ENCODE data around the gene FAM81A. TPM values are rescaled to one million over a fixed set of nuclear protein-coding genes. Genes with fewer than 3 reads are reported as not detected.
A peak's percentile ranks its signal among the peaks of the same experiment; 100 is the strongest.
"Not testable (repeated sequence)": the region's sequence is repeated elsewhere in the genome, so short reads cannot be mapped to it uniquely, and the experiment has no call there.

Gene FAM81A
- 2.4 and 4.9 TPM in 2 replicates for total RNA-seq (2014; rRNA removed; shearing (Covaris generic))

DNA sequence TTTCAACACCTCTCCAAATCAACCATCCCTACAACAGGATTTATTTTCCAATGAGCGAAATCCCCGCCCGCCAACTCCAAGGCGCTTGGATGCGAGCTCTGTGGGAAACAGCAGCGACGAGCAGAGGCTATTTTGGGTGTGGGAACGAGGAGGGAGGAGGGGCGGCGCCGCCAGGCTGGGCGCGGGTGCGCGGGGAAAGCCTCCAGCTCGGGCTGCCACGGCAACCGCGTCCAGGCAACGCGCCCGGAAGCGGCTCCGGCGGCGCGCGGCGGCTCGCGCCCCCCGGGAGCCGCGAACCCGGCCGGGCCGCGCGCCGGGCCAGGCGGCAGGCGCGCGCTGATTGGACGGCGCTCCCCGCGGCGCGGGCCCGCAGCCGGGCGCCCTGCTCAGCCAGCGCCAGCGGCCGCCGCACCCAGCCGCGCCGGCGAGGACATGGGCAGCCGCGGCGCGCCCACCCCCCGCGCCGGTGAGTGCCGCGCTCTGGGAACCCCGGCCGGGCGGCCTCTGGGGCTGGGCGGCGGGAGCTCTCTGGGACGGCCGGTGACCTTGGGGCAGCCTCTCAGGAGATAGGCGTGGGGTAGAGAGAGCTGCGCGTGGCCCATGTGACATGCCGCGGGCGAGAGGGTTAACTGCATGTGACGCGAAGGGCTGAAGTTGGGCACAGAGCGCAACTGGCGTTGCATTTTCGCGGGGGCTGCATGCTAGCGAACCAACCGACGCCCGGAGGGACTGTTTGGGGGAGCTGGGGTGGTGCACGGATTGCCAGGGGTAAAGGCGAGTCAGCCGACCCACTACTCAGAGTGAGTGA, at the start of gene FAM81A:
Gene FAM81A (plus strand): TSS at position 370 of the 808 bp plus-strand sequence. CDS start 20,441 bp downstream, outside the sequence.
- peak; percentile 81 for DNase-seq (ENCODE audit: low read depth)

DNA sequence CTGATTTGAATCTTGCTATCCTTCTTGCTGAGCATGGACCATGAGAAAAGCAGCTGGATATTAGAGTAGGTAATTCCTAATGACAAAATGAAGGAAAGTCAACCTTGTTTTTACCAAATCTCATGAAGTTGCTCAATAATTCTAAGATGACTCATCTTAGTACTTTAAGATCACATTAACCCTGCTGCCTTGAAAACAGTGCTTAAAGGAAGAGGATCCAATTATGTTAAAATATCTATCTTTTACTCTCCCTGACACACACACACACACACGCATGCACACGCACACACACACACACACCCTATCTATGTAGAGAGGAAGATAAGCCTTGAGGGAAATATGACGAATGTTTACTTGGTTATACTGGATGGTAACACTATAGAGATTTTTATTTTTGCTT, 49.3 kb upstream of the FAM81A start:
- DNase-seq (ENCODE audit: low read depth), result peak; percentile 56

DNA sequence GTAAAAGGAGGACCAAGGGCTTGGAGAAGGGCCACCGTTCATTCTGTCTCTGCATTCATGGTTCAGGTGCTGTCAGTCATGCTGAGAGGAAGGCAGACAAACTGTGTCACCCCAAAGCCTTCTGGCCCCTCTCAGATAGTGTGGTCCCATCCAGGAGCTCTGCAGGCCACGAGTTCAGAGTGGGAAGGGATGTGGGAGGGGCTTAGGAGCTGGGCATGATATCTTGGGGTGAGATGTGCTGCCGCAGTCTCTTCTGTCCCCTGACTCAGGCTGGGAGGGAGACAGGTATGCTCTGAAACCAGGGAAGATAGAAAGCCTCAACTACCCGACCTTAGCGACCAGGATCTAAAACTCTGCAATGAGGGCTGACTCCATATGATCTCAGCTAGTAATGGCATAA, 45.7 kb upstream of the FAM81A start:
- no peak for DNase-seq (ENCODE audit: low read depth)

DNA sequence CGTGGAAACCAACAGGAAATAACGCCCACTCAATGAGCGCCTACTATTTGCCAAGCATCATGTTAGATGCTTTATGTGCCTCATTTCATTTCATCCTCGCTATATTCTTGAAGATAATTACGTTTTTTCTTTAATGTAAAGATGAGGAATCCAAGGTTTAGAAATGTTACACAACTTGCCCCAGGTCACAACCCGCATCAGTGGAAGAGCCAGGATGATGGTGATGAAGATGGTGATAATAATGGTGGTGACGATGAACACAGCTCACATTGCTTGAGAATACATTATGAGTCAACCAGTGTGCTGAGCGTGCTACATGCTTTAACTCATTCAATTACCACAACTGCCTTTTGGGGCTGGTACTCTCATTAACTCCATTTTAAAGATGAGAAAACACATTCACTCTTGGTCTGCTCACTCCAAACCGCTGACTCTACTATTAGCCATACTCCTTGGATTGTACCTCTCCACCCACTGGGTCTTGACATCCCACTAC, 43.8 kb upstream of the FAM81A start:
- DNase-seq (ENCODE audit: low read depth), result peak; percentile 24

- DNase-seq (ENCODE audit: low read depth), result no peak
These were observed 41.8 kb upstream of the FAM81A start for GRCh38 chr15:59396211-59396610.

- no peak for DNase-seq (ENCODE audit: low read depth)
These were observed 41.3 kb upstream of the FAM81A start for GRCh38 chr15:59396679-59397078.

- DNase-seq (ENCODE audit: low read depth), result no peak
These were observed 39.8 kb upstream of the FAM81A start for GRCh38 chr15:59398220-59398619.

DNA sequence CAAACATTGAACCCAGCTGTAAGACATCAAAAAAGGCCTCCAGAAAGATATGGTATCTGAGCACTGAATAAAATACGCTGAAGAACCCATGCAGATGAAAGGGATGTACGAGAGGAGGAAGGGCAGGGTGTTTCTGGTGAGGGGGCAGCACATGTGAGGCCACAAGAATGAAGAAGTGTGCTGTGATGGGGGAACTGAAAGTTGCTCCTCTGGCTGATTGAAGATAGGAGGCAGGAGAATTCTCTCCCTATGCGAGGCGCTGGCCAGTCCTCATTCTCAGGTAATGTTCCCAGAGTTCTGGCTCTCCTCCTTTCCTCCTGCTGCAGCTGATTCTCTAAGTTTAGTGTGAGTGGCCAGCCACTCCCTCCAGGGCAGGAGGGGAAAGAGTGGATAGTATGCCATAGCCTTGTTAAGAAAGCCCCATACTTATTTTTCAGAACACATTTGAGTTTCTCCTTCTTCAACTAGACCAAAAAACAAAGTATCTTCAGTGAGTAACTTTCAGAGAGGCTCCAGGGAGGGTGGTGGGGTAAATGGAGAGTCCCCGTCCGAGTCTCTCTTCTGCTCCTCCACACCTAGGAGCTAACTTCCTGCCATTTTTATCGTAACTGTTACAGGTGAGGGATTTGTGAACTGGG, 38.4 kb upstream of the FAM81A start:
- DNase-seq (ENCODE audit: low read depth), result no peak

DNA sequence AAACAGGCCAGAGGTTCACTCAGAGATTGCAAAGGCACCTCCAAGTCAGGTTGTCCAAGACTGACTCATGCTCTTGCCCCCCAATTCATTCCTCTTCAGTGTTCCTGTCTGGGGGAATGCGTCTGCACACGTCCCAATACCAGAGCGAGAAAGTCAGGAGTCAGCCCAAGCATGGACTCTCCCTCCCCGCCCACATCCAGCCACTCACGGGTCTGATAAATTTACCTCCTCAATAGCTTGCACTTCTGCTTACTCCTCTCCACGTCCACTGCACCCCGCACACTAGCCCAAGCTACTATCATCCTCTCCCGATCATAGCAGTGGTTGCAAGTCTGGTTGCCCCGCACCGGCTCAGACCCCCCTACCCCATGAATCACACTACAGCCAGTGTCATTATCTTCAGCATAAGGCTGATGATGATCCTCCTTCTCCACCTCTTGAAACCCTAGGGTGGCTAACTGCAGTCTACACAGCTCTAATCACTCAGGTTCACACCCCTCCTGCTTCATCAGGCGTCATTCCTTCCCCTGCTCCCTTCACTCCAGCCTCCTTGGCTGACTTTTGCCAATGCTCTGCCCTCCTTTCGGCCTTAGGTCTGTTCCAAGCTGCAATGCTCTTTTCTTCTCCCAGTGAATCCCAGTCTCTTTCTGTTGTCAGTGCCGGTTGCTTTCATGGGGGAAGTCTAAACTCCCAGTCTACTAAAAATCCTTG, 37.7 kb upstream of the FAM81A start:
- no peak for DNase-seq (ENCODE audit: low read depth)

- DNase-seq (ENCODE audit: low read depth), result not testable (repeated sequence)
These were observed 36.7 kb upstream of the FAM81A start for GRCh38 chr15:59401051-59401823.

- DNase-seq (ENCODE audit: low read depth), result no peak
These were observed 36.0 kb upstream of the FAM81A start for GRCh38 chr15:59401824-59402569.

DNA sequence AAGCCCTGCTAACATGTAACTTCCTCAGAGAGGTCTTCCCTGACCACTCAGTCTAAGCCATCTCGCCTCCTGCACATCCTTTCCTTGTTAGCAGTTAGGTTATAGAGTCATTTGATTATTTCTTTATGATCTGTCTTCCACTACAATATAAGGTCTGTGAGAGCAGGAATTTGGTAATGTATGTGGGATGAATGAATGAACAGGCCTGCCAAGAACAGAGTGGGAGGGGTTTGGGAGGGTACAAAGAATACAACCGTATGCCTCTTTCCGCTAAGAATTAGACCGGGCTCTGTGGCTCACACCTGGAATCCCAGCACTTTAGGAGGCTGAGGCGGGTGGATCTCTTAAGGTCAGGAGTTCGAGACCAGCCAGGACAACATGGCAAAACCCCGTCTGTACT, 32.9 kb upstream of the FAM81A start:
- DNase-seq (ENCODE audit: low read depth), result no peak

DNA sequence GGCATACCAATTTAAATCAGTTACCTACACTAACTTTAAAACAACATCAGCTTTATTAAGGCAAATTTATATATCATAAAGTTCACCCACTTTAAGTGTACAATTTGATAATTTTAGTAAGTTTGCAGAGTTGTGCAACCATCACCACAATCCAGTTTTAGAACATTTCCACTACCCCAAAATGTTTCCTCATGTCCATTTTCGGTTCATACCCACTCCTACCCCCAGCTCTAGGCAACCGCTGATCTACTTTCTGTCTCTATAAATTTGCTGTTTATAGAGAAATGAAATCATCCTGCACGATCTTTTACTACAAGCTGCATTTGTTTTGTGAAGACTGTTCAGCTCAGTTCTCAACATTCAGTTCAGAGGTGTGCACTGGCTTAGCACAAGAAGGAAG, 31.5 kb upstream of the FAM81A start:
- DNase-seq (ENCODE audit: low read depth), result no peak

GRCh38 chr15:59407946-59408345, 30.0 kb upstream of the FAM81A start:
- DNase-seq (ENCODE audit: low read depth), result no peak

GRCh38 chr15:59410391-59410896, 27.5 kb upstream of the FAM81A start:
- peak; percentile 20 for DNase-seq (ENCODE audit: low read depth)

- DNase-seq (ENCODE audit: low read depth), result no peak
These were observed 24.4 kb upstream of the FAM81A start for GRCh38 chr15:59413577-59413976.

DNA sequence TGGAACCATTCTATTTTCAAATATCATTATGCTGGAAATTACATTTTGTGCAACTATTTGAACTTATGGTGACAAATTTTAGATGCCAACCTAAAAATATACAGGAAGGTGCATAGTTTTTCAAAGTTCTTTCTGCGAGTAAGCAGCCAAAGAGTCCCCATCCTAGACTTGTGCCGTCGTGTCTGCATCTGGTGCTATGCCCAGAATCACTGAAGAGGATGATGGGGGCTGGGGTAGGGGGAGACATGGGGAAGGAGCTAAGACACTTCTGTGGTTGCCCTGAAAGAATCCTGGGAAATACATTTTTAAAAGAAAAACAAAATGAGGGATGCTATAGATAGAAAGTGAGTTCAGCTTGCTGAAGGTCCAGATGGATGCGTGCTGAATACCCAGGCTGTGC, 21.2 kb upstream of the FAM81A start:
- DNase-seq (ENCODE audit: low read depth), result no peak

DNA sequence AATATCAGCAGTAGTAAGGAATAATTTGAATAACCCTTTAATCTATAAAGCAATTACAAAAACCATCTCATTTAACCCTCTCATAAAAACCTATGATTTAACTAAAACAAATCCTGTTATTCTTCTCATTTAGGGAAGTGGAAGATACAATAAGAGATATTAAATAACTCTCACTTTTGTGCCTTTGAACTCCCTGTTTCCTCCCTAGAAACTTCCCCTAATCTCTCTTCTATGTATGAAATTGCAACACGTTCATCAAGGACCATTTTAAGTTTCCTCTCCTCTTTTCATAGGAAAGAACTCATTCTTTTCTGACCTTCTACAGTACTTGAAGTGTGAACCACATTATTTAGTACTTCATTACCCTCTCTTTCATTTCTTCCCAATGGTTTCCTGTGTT, 18.8 kb upstream of the FAM81A start:
- no peak for DNase-seq (ENCODE audit: low read depth)

- DNase-seq (ENCODE audit: low read depth), result no peak
These were observed 17.9 kb upstream of the FAM81A start for GRCh38 chr15:59420108-59420507.

DNA sequence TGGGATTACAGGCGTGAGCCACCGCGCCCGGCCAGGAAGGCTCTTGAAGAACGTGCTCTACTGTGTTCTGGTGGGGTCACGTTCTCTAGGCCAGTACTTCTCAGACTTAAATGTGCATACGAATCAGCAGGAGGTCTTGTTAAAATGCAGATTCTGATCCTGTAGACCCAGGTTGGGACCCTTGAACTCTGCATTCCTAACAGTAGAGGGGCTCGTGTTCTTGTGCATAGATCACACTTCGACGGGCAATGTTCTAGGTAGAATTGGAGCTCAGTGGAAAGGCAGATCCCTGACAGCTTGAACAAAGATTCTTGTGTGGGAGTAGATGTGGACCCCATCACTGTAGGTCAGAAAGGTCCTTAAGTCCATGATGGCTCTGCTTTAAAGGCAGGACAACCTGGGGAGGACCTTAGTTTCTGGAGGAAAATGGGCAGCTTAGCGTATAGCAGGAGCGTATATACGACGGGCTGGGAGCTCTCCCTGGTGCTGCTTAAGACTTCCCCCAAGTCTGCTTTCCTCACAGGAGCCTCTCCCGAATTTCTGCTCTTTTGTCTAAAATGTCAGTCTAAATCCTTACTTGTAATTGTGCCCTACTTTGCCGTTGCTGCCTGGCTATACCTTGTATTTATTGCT, 16.9 kb upstream of the FAM81A start:
- peak; percentile 35 for DNase-seq (ENCODE audit: low read depth)

All from RPMI7951 (cell line).